Urinary bladder (tissue), 4 donors: ENCODE data around the gene RIPOR3. TPM values are rescaled to one million over a fixed set of nuclear protein-coding genes. Genes with fewer than 3 reads are reported as not detected.
"Not testable (repeated sequence)": the region's sequence is repeated elsewhere in the genome, so short reads cannot be mapped to it uniquely, and the experiment has no call there.

Source experiments
- DNase-seq: peaks from one replicate; pipeline ENCODE4 v3.0.0-alpha.2; 2015; ENCODE audit errors: extremely low spot score
- H3K27ac ChIP-seq: one replicate; pipeline ENCODE4 v1.5.1; 2013; ENCODE audit warnings: low read depth, mild to moderate bottlenecking, moderate library complexity
- H3K36me3 ChIP-seq: one replicate; pipeline ENCODE4 v1.6.1; 2013; ENCODE audit warnings: mild to moderate bottlenecking, moderate library complexity; ENCODE audit not compliant: insufficient read depth
- H3K4me1 ChIP-seq: one replicate; pipeline ENCODE4 v1.6.1; 2013; ENCODE audit warnings: mild to moderate bottlenecking, moderate library complexity; ENCODE audit not compliant: insufficient read depth
- H3K4me3 ChIP-seq: one replicate; pipeline ENCODE4 v1.5.1; 2013; ENCODE audit warnings: low read depth, low read length
- WGBS: extraction: QIAGEN DNeasy Blood & Tissue Kit; methylation state at CpG from one replicate; pipeline ENCODE4 v1.1.7; 2013; 5-methylcytosine and 5-hydroxymethylcytosine counted together
- polyA plus RNA-seq: library from polyadenylated mRNA; stranded (reverse); fragments of 200-250 nt; gene quantifications from one replicate; pipeline ENCODE4 v1.2.3, GENCODE V29; 2013
- total RNA-seq: library from RNA; depleted of rRNA; stranded (reverse); fragments of >200 nt; gene quantifications from one replicate; pipeline ENCODE4 v1.2.3, GENCODE V29; 2014
- donor health status: healthy with polysubstance abuse.
- donor health status: healthy.

RIPOR3 gene
- total and polyA plus RNA-seq, 2 donors = 8.2 to 15.0 TPM

DNA sequence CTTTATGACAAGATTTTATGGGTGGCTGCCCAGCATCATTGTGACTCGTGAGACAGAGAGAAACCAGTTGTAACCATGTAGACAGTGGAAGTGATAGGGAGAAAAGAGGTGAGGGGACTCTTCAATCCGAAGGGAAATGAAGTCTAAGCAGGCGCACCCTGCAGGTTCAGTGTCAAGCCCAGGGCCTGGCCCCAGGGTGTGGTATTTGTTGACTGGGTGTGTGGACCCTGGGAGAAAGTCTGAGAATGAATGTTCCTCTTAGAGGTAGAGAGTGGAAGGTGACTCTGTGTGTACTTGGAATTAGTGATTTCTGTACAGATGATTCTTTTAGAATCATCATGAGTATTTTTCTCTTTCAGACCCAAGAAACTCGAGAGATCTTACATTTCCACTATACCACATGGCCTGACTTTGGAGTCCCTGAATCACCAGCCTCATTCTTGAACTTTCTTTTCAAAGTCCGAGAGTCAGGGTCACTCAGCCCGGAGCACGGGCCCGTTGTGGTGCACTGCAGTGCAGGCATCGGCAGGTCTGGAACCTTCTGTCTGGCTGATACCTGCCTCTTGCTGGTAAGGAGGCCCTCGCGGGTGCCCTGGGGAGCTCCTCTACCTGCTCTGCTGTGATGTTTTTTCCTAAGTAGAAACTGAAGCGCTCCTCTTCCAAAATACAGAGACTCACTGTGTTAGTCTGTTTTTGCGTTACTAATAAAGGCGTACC is 113.1 kb downstream of the RIPOR3 start:
- Histone ChIP-seq H3K4me1 (no peaks in the 10 kb centered on the region), H3K4me3 (no peak overlapping the region), H3K36me3 (peaks cover 10% of the 10 kb centered on the region), H3K27ac (no peak overlapping the region)
- 89% methylated on average over 14 of the region's 14 CpGs for WGBS
- no peak for DNase-seq

DNA sequence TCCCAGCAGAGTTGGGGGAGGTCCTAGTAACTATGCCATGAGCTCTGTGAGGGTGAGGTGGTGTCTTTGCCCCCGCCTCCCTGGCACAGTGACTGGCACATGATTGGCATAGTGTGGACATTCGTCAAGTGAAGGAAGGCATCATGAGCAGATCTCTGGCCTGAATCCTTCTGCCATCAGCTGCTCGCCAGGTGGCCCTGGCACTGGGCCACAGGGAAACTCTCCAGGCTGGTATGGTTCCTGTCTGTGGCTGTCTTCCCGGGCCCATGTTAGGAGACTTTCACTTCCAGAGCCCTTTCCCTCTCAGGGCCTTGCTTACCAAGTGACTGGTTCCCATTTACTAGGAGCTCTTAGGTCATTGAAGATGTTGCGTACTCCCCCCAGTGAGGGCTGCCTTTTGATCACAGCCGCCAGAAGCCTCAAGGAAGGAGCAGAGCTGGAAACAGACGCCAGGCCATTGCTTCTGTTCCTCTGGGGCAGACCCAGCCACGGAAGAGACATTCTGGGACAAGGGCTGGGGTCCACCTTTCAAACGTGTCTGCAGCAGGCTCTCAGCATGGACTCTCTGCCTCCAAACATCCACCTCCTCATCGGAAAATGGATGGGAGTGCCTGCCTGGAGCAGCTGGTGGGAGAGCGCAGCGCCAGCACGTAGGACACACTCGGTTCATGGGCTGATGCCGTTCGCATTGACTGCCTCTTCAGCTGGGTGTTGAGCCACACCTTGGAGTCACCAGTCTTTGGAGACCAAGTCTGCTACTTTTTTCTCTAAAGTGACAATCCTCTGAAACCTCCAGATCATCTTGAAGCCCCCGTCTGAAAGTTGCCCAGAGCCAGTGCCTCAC is 113.9 kb downstream of the RIPOR3 start:
- Histone ChIP-seq H3K4me1 (no peaks in the 10 kb centered on the region), H3K27ac (no peak overlapping the region), H3K36me3 (peaks cover 10% of the 10 kb centered on the region), H3K4me3 (no peak overlapping the region)
- DNase-seq = no peak
- WGBS = 79% methylated on average over 17 of the region's 17 CpGs

GRCh38 chr20:50575865-50576720 is 115.2 kb downstream of the RIPOR3 start:
- H3K4me3 ChIP-seq = no peak overlapping the region
- WGBS = 57% methylated on average over 12 of the region's 12 CpGs
- DNase-seq = no peak
- H3K4me1 ChIP-seq = no peaks in the 10 kb centered on the region
- peaks cover 7% of the 10 kb centered on the region for H3K36me3 ChIP-seq
- H3K27ac ChIP-seq = no peak overlapping the region

DNA sequence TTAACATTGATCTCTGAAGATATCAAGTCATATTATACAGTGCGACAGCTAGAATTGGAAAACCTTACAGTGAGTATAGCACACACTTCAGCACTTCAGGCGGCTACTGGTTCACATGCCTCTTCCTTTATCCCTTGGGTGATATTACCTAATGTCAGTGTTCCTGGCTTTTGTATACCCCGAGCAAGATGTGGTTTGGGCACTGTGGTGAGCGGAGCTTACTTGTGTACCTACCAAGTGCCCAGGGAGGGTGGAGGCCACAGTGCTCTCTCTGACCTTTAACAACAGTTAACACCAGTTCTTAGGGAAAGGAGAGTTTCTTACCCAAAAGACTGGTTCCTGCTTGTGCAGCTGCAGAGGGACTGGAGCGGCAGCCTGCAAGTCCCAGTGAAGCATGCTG is 116.8 kb downstream of the RIPOR3 start:
- no peak for DNase-seq
- 95% methylated on average over 5 of the region's 5 CpGs for WGBS
- H3K4me3 ChIP-seq = no peak overlapping the region
- no peaks in the 10 kb centered on the region for H3K4me1 ChIP-seq
- no peak overlapping the region for H3K27ac ChIP-seq
- peaks cover 7% of the 10 kb centered on the region for H3K36me3 ChIP-seq

GRCh38 chr20:50574108-50574507 is 117.2 kb downstream of the RIPOR3 start:
- WGBS = 80% methylated on average over 9 of the region's 9 CpGs
- H3K27ac ChIP-seq = no peak overlapping the region
- H3K4me3 ChIP-seq = no peak overlapping the region
- no peak for DNase-seq
- H3K4me1 ChIP-seq = no peaks in the 10 kb centered on the region
- H3K36me3 ChIP-seq = peaks cover 9% of the 10 kb centered on the region

DNA sequence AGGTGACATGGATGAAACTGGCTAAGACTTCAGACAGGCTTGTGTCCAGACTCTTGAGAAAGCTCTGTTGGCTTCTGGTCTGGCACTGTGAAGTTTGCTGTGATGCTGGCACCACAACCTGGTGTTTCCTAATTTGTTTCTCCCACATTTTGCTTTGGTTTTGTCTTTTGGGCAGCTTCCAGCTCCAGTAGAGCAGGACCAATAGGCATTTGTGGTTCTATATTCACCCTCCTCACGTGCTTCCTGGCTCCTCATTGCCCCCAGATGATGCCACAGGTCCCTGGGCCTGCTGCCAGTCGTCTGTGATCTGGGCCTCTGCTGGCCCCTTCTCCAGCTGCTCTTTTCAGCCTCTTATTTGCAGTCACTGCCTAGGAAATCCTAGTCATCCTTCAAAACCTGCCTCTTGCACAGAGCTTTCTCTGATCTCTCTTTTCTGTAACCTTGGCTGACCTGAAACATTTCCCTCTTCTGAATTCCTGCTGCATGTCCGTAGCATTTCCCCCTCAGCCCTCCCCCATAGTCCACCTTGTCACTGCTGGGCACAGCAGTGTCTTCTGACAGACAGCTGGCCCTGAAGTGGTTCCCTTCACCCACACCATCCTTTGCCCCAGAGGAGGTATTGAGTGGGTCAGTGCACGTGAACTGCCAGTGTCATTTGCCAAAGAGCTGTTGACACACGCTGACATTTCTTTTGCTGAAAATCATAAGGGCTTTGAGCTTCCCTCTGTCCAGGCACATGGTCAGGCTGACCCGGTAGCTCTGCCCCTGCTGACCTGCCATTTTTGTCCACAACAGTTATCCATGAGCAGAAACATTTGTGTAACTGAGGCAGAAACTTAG is 118.2 kb downstream of the RIPOR3 start:
- H3K36me3 ChIP-seq = peaks cover 9% of the 10 kb centered on the region
- H3K4me1 ChIP-seq = no peaks in the 10 kb centered on the region
- DNase-seq = no peak
- H3K27ac ChIP-seq = no peak overlapping the region
- WGBS = 45% methylated on average over 6 of the region's 6 CpGs
- H3K4me3 ChIP-seq = no peak overlapping the region

GRCh38 chr20:50571466-50571865 is 119.9 kb downstream of the RIPOR3 start:
- no peak for DNase-seq
- no peaks in the 10 kb centered on the region for H3K4me1 ChIP-seq
- H3K36me3 ChIP-seq = peaks cover 9% of the 10 kb centered on the region
- H3K27ac ChIP-seq = no peak overlapping the region
- H3K4me3 ChIP-seq = no peak overlapping the region
- WGBS = 96% methylated on average over 2 of the region's 2 CpGs

GRCh38 chr20:50569864-50570836 is 121.2 kb downstream of the RIPOR3 start:
- WGBS = 87% methylated on average over 14 of the region's 14 CpGs
- no peak for DNase-seq
- H3K4me3 ChIP-seq = no peak overlapping the region
- no peak overlapping the region for H3K27ac ChIP-seq
- peaks cover 7% of the 10 kb centered on the region for H3K36me3 ChIP-seq
- no peaks in the 10 kb centered on the region for H3K4me1 ChIP-seq

GRCh38 chr20:50569487-50569863 is 121.9 kb downstream of the RIPOR3 start:
- not testable (repeated sequence) for H3K27ac ChIP-seq, H3K4me3 ChIP-seq, H3K36me3 ChIP-seq, H3K4me1 ChIP-seq, DNase-seq
- 96% methylated on average over 7 of the region's 7 CpGs for WGBS

GRCh38 chr20:50568549-50568942 is 122.8 kb downstream of the RIPOR3 start:
- 85% methylated on average over 11 of the region's 11 CpGs for WGBS
- no peak for DNase-seq
- Histone ChIP-seq H3K36me3 (peaks cover 2% of the 10 kb centered on the region), H3K4me3 (no peak overlapping the region), H3K27ac (no peak overlapping the region), H3K4me1 (no peaks in the 10 kb centered on the region)

DNA sequence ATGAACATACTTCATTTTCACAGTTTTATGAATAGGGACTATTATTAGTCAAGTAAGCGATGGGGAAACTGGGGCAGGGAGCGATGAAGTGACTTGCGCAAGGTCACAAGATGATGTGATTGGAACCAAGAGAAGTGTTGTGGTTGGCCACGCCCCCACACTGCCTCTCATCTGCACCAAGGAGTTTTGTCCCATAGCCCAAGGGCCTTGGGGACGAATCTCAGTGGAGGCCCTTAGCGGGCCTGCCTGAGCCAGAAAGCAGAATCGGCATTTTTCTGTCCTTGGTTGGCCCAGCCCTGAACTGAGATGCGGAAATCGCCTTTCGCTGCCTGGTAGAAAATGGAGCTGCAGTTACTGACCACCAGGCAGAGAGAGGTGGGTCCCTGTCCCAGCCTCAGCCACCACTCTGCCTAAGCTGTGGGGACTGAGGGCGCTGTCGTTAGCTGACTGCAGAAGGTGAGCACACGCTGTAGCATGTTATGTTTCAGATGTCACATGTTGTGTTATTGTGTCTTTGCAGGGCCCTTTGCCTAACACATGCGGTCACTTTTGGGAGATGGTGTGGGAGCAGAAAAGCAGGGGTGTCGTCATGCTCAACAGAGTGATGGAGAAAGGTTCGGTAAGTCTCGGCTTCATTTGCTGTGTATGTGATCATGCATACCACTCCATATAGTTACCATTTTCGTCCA is 123.3 kb downstream of the RIPOR3 start:
- 96% methylated on average over 18 of the region's 18 CpGs for WGBS
- H3K4me1 ChIP-seq = no peaks in the 10 kb centered on the region
- DNase-seq = no peak
- H3K27ac ChIP-seq = no peak overlapping the region
- no peak overlapping the region for H3K4me3 ChIP-seq
- H3K36me3 ChIP-seq = peaks cover 2% of the 10 kb centered on the region

DNA sequence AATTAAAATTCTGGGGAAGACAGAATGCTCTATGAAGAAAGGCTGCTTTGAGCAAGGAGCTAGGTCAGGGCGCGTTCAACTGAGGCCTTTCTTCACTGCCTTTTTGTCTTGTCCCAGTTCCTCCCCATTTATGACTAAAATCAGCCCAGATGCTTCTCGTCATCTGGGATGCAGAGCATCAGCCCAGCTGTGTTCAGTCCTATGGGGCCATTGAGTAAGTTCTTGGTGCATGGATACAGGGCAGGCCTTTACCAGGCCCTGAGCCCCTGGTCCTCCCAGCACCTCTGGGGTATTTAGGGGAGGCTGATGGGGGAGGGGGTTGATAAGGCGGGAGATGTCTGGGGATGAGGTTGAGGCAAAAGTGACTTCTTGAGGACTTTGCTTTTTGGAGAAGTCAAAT is 125.5 kb downstream of the RIPOR3 start:
- H3K36me3 ChIP-seq = peaks cover 2% of the 10 kb centered on the region
- no peak overlapping the region for H3K27ac ChIP-seq
- DNase-seq = no peak
- WGBS = 83% methylated on average over 4 of the region's 4 CpGs
- H3K4me1 ChIP-seq = no peaks in the 10 kb centered on the region
- H3K4me3 ChIP-seq = no peak overlapping the region
